Measurements from ENCODE around the gene JPT2. TPM values are rescaled to one million over a fixed set of nuclear protein-coding genes. Genes with fewer than 3 reads are reported as not detected.

Gene JPT2
- total and polyA plus RNA-seq, 2 experiments from 2014 or later, result 43.8 to 139 TPM

GRCh38 chr16:1651974-1652312 is 26.1 kb upstream of the JPT2 start:
- Histone ChIP-seq H3K9me2 (ENCODE audit: insufficient read depth) (no peaks in the 10 kb centered on the region), H3K4me2 (no peak overlapping the region), H2AFZ (no peak overlapping the region), H3K27me3 (ENCODE audit: insufficient read depth) (no peaks in the 10 kb centered on the region), H3K4me3 (no peak overlapping the region), H3K4me1 (ENCODE audit: insufficient read depth) (no peaks in the 10 kb centered on the region), H4K20me1 (replicated peaks; ENCODE audit: insufficient read depth) (peaks cover 16% of the 10 kb centered on the region), H3K27ac (ENCODE audit: low read depth) (no peak overlapping the region), H3K36me3 (ENCODE audit: insufficient read depth) (peaks cover 3% of the 10 kb centered on the region; the same call in 1 of the 2 replicates), H3F3A (replicated peaks; ENCODE audit: low read depth) (no peaks in the 10 kb centered on the region), H3K79me2 (replicated peaks; ENCODE audit: insufficient read depth) (peaks cover 4% of the 10 kb centered on the region; the same call in 1 of the 2 replicates)
- no peak for TF ChIP-seq ZNF331 (CRISPR knock-in tag; IDR thresholded peaks at IDR 0.05; ENCODE audit: low read depth)
- H3K36me3 Mint-ChIP-seq (ENCODE audit: low read depth), result peaks cover 48% of the 10 kb centered on the region
- no peaks in the 10 kb centered on the region; the same call in 2 of the 3 replicates for H3K9me3 Mint-ChIP-seq
- ATAC-seq, result no peak
- H3K4me1 Mint-ChIP-seq, result no peaks in the 10 kb centered on the region; the same call in 2 of the 3 replicates
- no peak overlapping the region for H3K4me3 Mint-ChIP-seq
- no peak overlapping the region; the same call in 1 of the 2 replicates for H3K27ac Mint-ChIP-seq
- no peaks in the 10 kb centered on the region for H3K27me3 Mint-ChIP-seq (ENCODE audit: insufficient read depth, low read depth, poor library complexity)
- no peak for DNase-seq (ENCODE audit: low spot score)

DNA sequence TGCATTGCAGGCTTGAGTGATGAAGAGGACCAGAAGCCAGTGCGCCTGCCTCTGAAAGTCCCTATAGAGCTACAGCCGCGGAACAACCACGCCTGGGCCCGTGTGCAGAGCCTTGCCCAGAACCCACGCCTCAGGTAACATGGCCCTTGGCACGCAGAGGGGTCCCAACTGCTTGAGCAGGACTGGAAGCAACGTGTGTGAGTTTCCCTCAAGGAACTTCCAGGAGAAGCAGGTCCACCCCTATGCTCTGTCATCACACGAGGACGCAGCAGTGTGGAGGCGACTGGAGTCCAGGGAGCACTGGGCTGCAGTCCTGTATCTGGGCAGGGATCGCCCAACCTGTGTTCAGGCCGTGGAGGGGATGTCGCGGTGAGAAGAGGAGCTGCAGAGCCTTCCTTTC is 25.1 kb upstream of the JPT2 start:
- H3K27me3 Mint-ChIP-seq (ENCODE audit: insufficient read depth, low read depth, poor library complexity), result peaks cover 9% of the 10 kb centered on the region
- no peak overlapping the region for H3K4me3 ChIP-seq
- H4K20me1 ChIP-seq (replicated peaks; ENCODE audit: insufficient read depth), result peaks cover 10% of the 10 kb centered on the region
- H3K36me3 Mint-ChIP-seq (ENCODE audit: low read depth), result peaks cover 44% of the 10 kb centered on the region
- no peaks in the 10 kb centered on the region; the same call in 2 of the 3 replicates for H3K4me1 Mint-ChIP-seq
- H3K4me1 ChIP-seq (ENCODE audit: insufficient read depth), result no peaks in the 10 kb centered on the region
- ATAC-seq (no peak), DNase-seq (ENCODE audit: low spot score) (no peak)
- no peak overlapping the region for H3K4me3 Mint-ChIP-seq
- no peak for TF ChIP-seq CREB1 (CRISPR knock-in tag; IDR thresholded peaks at IDR 0.05; ENCODE audit: low read depth)
- no peak for TF ChIP-seq NANOG (IDR thresholded peaks at IDR 0.05; ENCODE audit: borderline replicate concordance)
- TF ChIP-seq JUNB (IDR thresholded peaks at IDR 0.05; ENCODE audit: unreplicated experiment), result no peak
- TF ChIP-seq ZNF462 (CRISPR knock-in tag; IDR thresholded peaks at IDR 0.05), result no peak
- no peak for TF ChIP-seq ZNF114 (CRISPR knock-in tag; IDR thresholded peaks at IDR 0.05)
- TF ChIP-seq EZH2phosphoT487 (IDR thresholded peaks at IDR 0.05; ENCODE audit: unreplicated experiment), result no peak
- no peak overlapping the region for H3K27ac Mint-ChIP-seq
- H3K36me3 ChIP-seq (ENCODE audit: insufficient read depth), result peaks cover 3% of the 10 kb centered on the region; the same call in 1 of the 2 replicates
- no peak overlapping the region for H3K27ac ChIP-seq (ENCODE audit: low read depth)
- no peaks in the 10 kb centered on the region; the same call in 2 of the 3 replicates for H3K9me3 Mint-ChIP-seq
- H3K79me2 ChIP-seq (replicated peaks; ENCODE audit: insufficient read depth), result peaks cover 4% of the 10 kb centered on the region; the same call in 1 of the 2 replicates
- H3K4me2 ChIP-seq, result no peak overlapping the region
- no peaks in the 10 kb centered on the region for H3K27me3 ChIP-seq (ENCODE audit: insufficient read depth)
- H3K9me2 ChIP-seq (ENCODE audit: insufficient read depth), result no peaks in the 10 kb centered on the region
- H2AFZ ChIP-seq, result no peak overlapping the region
- H3F3A ChIP-seq (replicated peaks; ENCODE audit: low read depth), result no peaks in the 10 kb centered on the region
